GM13977 (cell line): Measurements from ENCODE around the gene NKX2-2.

ENCODE experiments used
- DNase-seq: peaks from one replicate; pipeline ENCODE4 v3.0.0; 2012; ENCODE audit warnings: low spot score
- in situ Hi-C: fragments of 300-500 bp; cut with MboI; formaldehyde crosslinking; loops from one replicate; pipeline ENCODE4 v1.12.0; 2022; ENCODE audit warnings: low sequenced_read_pairs, low pct_unique_long_range_greater_than_20kb, mixed read lengths, inconsistent platforms; ENCODE audit not compliant: unreplicated experiment
- TF ChIP-seq, protein P1 (sequence below): IDR thresholded peaks from 2 replicates; pipeline ENCODE4 v1.5.1; 2012; ENCODE audit warnings: mild to moderate bottlenecking, control low read depth; ENCODE audit not compliant: insufficient read depth; ENCODE audit errors: extremely low read depth, missing control alignments

Gene NKX2-2

DNA sequence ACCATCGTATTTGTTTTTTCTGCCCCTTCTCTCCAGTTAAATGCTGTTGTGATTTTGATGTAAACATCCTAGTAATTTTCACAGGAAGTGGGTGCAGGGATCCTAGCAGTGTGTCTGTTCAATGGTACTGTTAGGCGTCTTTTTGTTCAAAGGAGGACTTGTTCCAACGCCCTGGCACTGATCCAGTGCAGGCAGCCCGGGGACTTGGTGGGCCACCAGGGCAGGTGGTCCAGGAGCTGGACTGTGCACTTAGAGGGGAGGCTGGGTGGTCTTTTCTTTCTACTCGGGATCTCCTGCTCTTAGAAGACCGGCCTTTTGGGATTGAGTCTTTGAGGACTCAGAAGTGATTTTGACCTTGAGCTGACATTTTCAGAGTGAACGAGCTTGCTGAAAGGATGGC is 41.1 kb upstream of the NKX2-2 start:
- no peak for DNase-seq
- TF ChIP-seq, protein P1, sequence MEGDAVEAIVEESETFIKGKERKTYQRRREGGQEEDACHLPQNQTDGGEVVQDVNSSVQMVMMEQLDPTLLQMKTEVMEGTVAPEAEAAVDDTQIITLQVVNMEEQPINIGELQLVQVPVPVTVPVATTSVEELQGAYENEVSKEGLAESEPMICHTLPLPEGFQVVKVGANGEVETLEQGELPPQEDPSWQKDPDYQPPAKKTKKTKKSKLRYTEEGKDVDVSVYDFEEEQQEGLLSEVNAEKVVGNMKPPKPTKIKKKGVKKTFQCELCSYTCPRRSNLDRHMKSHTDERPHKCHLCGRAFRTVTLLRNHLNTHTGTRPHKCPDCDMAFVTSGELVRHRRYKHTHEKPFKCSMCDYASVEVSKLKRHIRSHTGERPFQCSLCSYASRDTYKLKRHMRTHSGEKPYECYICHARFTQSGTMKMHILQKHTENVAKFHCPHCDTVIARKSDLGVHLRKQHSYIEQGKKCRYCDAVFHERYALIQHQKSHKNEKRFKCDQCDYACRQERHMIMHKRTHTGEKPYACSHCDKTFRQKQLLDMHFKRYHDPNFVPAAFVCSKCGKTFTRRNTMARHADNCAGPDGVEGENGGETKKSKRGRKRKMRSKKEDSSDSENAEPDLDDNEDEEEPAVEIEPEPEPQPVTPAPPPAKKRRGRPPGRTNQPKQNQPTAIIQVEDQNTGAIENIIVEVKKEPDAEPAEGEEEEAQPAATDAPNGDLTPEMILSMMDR, result no peak
- in situ Hi-C loops, result no loop called here

DNA sequence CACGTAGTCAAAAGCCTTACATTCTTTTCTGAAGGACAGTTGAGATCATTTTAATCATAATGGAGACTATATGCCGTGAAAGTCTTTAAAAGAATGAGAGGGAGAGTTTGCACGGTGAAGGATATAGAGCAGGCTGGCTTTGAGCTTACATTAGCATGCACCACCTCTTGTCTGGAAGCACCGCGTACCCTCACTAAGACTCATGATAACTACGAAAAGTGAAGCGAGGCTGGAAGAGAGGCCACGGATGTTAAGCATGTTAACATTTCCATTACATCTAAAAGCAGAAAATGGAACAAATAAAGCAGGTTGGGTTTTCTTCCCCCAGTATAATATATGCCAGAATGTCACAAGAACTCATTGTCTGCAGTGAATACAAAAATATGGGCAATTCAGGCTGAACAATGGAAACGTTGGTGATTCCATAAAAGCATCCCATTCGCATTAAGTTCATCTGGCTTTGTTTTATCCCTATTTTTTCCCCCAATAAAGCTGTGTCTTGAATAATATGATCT is 40.6 kb upstream of the NKX2-2 start:
- DNase-seq, result no peak
- in situ Hi-C loops, result no loop called here

DNA sequence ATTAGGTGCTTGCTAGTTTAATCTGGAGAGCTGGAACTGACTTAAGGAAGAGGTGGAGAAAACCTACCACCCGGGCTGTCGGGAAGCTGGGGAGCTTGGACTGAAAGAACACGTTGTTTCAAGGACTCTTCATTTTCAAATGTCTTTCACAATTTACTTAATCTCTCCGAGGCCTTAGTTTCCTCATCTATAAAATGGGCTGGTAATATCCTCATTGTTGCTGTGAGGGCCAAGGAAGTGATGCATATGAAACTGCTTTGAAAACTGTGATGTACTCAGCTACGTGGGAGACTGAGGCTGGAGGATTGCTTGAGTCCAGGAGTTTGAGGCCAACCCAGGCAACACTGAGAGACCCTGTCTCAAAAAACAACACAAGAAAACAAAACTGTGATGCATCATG is 36.7 kb upstream of the NKX2-2 start:
- TF ChIP-seq, protein P1, result no peak
- in situ Hi-C loops, result no loop called here
- DNase-seq, result no peak

More for the DNA sequence above, 40.6 kb upstream of the NKX2-2 start:
- TF ChIP-seq, protein P1, result no peak

DNA sequence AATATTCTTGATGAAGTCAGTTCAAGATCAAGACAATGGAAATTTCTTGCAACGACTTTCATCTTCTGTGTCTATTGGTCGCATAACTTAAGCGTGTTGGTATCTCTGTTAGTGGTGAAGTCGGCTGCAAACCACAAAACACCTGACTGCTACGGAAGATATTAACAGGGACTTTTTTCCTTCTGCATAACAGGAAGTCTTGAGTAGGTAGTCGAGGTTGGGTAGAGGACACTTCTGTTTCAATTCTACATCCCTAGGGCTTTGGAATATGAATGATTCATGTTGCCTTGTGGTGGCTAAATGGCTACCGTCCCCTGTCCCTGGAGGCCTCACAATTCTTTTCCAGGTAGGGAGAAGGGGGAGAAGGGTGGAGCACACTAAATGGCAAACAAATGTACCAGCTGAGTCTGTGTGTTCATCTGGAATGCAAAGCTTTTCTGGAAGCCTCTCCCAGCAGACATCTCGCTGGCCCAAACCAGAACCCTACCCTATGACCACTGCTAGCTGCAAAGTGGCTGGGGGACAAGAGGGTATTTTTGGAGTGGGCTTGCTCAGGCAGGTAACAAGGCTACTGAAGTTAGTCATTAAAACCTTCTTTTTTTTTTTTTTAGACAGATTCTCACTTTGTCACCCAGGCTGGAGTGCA is 34.6 kb upstream of the NKX2-2 start:
- peak; percentile 32 for DNase-seq
- in situ Hi-C loops, result no loop called here
- TF ChIP-seq, protein P1, result no peak

DNA sequence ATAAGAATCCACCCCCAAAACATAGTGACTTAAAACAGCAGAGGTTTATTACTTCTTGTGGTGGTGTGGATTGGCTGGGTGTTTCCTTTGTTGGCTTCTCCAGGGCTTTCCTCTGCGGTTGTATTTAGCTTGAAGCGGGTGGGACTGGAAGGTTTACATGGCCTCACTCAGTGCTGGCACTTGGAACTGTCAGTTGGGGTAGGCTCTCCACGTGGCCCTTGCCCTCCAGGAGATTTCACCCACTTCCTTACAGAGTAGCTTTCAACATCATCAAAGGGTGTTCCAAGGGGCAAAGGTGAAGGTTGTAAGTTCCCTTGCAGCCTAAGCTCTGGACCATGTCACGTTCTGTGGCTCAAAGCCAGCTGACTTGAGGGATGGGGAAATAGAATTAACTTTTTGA is 32.5 kb upstream of the NKX2-2 start:
- TF ChIP-seq, protein P1, result no peak
- in situ Hi-C loops, result no loop called here
- DNase-seq, result no peak

DNA sequence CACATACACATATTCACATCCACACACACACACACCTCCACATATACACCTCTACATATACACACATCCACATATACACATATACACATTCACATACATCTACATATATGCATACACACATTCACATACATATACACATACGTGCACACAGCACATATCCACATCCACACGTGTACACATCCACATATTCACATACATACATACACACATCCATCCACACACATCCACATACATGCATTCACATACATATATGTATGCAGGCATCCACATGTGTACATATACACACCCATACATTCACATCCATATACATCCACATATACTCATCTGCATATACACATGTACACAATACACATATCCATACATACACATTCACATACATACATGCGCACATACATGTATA is 25.6 kb upstream of the NKX2-2 start:
- TF ChIP-seq, protein P1, result no peak
- no peak for DNase-seq
- in situ Hi-C loops, result no loop called here
